Ishikawa (cell line): ENCODE data around the gene SETBP1.

Experiments
- CEBPB ChIP-seq: IDR thresholded peaks from 2 replicates; pipeline ENCODE4 v1.6.1; 2012
- CREB1 ChIP-seq: IDR thresholded peaks from 2 replicates; pipeline ENCODE4 v1.6.1; 2012; ENCODE audit warnings: low read depth
- EGR1 ChIP-seq: IDR thresholded peaks from 2 replicates; pipeline ENCODE4 v1.6.1; 2012
- EP300 ChIP-seq: IDR thresholded peaks from 2 replicates; pipeline ENCODE4 v1.6.1; 2012; ENCODE audit warnings: borderline replicate concordance
- FOXM1 ChIP-seq: IDR thresholded peaks from 2 replicates; pipeline ENCODE4 v1.6.1; 2012; ENCODE audit warnings: low read depth, borderline replicate concordance
- MAX ChIP-seq: IDR thresholded peaks from 2 replicates; pipeline ENCODE4 v1.6.1; 2012
- NFIC ChIP-seq: IDR thresholded peaks from 2 replicates; pipeline ENCODE4 v1.6.1; 2012
- RAD21 ChIP-seq: IDR thresholded peaks from 2 replicates; pipeline ENCODE4 v1.6.1; 2012; ENCODE audit warnings: low read depth
- TAF1 ChIP-seq: IDR thresholded peaks from 2 replicates; pipeline ENCODE4 v1.6.1; 2012; ENCODE audit warnings: low read depth, mild to moderate bottlenecking
- TCF12 ChIP-seq: IDR thresholded peaks from 2 replicates; pipeline ENCODE4 v1.6.1; 2012; ENCODE audit warnings: low read depth
- TEAD4 ChIP-seq: IDR thresholded peaks from 2 replicates; pipeline ENCODE4 v1.6.1; 2012
- YY1 ChIP-seq: IDR thresholded peaks from 2 replicates; pipeline ENCODE4 v1.6.1; 2012; ENCODE audit warnings: low read depth
- ZBTB7A ChIP-seq: IDR thresholded peaks from 2 replicates; pipeline ENCODE4 v1.6.1; 2012; ENCODE audit warnings: low read depth
- TF ChIP-seq, protein P1 (sequence below): IDR thresholded peaks from 2 replicates; pipeline ENCODE4 v1.6.1; 2012; ENCODE audit warnings: low read depth, mild to moderate bottlenecking
- TF ChIP-seq, protein P2 (sequence below): IDR thresholded peaks from 2 replicates; pipeline ENCODE4 v1.6.1; 2012

The SETBP1 gene

DNA sequence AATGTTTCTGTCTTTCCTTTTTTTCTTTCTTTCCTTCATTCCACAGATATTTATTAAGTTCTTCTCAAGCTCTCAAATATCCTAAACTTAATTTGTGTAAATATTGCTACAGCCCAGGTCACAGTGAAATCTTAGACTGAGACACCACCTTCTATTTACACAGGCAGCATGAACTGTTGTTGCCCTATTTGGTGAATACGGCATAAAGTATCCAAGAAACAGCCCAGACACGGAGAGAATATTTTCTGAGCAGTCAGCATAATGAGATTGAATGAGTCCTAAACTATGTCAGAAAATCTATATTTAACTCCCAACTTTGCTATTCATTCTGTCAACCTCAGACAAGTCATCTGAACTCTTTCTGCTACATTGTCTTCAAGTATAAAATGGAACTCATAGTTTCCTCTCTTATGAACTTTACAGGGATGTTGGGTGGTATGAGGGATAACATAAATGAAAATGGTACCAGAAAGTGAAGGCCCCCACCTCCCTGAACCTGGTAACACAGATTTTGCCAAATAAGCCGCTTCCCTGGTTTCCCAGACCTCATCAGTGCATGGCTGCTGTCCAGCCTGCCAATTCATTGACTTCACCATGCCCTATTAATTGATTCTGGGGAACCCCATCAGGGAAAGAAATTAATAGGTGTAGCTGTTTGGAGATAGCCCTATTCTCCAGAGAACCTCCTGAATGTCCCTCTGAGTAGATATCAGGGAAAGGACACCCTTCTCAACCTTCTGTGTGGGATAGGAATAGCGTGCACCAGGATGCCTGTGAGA lies 235.9 kb downstream of the SETBP1 start:
- TF ChIP-seq TAF1: no peak
- no peak for TF ChIP-seq FOXM1
- TF ChIP-seq CEBPB: no peak
- TF ChIP-seq NFIC: no peak
- no peak for TF ChIP-seq CREB1
- TF ChIP-seq, protein P1, sequence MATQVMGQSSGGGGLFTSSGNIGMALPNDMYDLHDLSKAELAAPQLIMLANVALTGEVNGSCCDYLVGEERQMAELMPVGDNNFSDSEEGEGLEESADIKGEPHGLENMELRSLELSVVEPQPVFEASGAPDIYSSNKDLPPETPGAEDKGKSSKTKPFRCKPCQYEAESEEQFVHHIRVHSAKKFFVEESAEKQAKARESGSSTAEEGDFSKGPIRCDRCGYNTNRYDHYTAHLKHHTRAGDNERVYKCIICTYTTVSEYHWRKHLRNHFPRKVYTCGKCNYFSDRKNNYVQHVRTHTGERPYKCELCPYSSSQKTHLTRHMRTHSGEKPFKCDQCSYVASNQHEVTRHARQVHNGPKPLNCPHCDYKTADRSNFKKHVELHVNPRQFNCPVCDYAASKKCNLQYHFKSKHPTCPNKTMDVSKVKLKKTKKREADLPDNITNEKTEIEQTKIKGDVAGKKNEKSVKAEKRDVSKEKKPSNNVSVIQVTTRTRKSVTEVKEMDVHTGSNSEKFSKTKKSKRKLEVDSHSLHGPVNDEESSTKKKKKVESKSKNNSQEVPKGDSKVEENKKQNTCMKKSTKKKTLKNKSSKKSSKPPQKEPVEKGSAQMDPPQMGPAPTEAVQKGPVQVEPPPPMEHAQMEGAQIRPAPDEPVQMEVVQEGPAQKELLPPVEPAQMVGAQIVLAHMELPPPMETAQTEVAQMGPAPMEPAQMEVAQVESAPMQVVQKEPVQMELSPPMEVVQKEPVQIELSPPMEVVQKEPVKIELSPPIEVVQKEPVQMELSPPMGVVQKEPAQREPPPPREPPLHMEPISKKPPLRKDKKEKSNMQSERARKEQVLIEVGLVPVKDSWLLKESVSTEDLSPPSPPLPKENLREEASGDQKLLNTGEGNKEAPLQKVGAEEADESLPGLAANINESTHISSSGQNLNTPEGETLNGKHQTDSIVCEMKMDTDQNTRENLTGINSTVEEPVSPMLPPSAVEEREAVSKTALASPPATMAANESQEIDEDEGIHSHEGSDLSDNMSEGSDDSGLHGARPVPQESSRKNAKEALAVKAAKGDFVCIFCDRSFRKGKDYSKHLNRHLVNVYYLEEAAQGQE: no peak
- TF ChIP-seq TEAD4: no peak
- TF ChIP-seq MAX: no peak
- TF ChIP-seq ZBTB7A: no peak
- no peak for TF ChIP-seq EP300
- no peak for TF ChIP-seq EGR1

GRCh38 chr18:44917216-44918141 lies 236.8 kb downstream of the SETBP1 start:
- TF ChIP-seq EGR1: no peak
- TF ChIP-seq, protein P2, sequence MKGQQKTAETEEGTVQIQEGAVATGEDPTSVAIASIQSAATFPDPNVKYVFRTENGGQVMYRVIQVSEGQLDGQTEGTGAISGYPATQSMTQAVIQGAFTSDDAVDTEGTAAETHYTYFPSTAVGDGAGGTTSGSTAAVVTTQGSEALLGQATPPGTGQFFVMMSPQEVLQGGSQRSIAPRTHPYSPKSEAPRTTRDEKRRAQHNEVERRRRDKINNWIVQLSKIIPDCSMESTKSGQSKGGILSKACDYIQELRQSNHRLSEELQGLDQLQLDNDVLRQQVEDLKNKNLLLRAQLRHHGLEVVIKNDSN: no peak
- no peak for TF ChIP-seq NFIC
- TF ChIP-seq, protein P1: no peak
- no peak for TF ChIP-seq FOXM1
- no peak for TF ChIP-seq YY1
- TF ChIP-seq CEBPB: no peak

GRCh38 chr18:44918142-44918476 lies 237.4 kb downstream of the SETBP1 start:
- TF ChIP-seq NFIC: no peak
- no peak for TF ChIP-seq YY1
- no peak for TF ChIP-seq CEBPB
- no peak for TF ChIP-seq MAX
- TF ChIP-seq RAD21: no peak
- TF ChIP-seq, protein P1: no peak
- no peak for TF ChIP-seq FOXM1
- no peak for TF ChIP-seq EGR1
- TF ChIP-seq, protein P2: no peak
- TF ChIP-seq TCF12: no peak
- no peak for TF ChIP-seq EP300

DNA sequence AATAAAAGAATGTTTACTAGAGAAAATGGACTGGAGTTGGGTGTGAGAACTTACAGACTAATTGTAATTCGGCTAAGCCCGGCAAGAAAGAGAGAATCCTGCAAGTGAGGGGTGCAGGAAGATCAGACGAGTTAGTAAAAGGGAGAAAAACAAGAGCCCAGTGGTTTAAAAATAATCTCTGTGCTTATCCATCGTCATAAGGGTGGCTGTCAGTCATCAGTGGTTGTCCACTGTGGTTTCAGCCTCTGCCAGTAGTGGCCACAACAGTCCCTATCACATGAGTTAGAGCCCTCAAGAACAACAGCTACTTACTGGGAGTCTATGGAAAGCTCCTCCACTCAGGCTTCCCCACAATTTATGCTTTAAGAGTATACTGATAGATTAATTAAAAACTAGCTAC lies 239.8 kb downstream of the SETBP1 start:
- TF ChIP-seq CEBPB (no peak), EGR1 (no peak), MAX (no peak), RAD21 (no peak), TEAD4 (no peak), EP300 (no peak)
